ENCODE results near the gene KNTC1. TPM values are rescaled to one million over a fixed set of nuclear protein-coding genes. Genes with fewer than 3 reads are reported as not detected.
A peak's percentile ranks its signal among the peaks of the same experiment; 100 is the strongest.
"Not testable (repeated sequence)": the region's sequence is repeated elsewhere in the genome, so short reads cannot be mapped to it uniquely, and the experiment has no call there.

KNTC1 gene
- total RNA-seq: 1 to 10 TPM; 2.2 to 3.0 TPM

DNA sequence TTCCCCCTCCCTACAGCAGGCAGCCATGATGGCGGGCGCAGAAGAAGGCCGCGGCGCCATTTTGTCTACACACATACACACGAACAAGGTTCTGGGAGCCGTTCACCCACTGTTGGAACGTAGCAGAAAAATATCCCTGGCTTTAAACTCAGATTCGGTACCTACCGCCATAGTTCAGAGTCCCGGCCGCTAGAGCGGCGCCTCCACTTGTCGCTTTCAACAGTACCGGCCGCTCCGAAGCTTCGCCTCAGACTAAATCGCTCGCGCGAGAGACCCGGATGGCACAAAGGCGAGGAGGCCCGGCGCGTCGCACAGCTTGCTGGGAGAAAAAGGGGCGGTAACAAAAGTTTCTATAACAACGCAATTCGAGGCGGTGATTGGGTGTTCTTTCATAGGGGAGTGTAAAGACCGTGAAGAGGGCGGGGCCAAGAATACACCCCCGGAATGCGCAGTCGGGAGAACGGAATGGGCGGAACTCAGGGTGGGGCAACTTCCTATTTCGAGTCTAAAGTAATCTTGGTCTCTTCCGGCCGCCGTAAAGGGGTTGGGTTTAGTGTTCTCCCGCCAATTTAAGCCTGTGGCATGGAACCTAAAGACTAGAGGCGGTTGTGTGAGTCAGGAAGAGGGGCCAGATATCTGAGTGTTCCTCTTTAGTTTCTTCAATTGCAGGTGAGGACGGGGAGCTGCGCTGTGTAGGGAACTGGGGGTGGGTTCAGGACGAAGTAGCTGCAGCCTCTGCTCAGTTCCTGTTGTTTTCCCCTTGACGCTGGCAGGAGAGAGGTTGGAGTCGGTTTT is at the start of gene KNTC1, which contains the start of gene RSRC2:
Gene KNTC1 (plus strand): TSS at position 567 of the 795 bp plus-strand sequence. CDS start 2,815 bp downstream, outside the sequence.
Gene RSRC2 (minus strand): TSS at position 254 of the 795 bp plus-strand sequence. CDS start 83 bp downstream, at position 171.
- H3K4me1 ChIP-seq: peaks cover 0 to 44% of the 10 kb centered on the region in 2 donors
- no peak for TF ChIP-seq CTCF (IDR thresholded peaks at IDR 0.05)

DNA sequence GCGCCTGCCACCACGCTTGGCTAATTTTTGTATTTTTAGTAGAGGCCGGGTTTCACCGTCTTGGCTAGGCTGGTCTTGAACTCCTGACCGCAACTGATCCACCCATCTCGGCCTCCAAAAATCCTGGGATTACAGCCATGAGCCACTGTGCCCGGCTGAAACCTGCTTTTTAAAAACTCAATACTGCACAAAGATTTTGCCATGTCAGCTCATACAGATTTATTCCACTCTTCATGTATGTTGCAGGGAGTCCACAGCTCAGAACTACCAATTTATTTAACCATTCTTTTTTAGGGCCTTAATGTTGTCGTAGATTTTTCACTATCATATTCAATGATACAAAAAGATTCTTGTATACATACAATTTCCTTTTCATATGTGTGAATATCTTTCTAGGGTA is 46.3 kb upstream of the KNTC1 start:
- H3K36me3 ChIP-seq: peaks cover 88% of the 10 kb centered on the region

More for the DNA sequence above, at the start of gene KNTC1, which contains the start of gene RSRC2:
- Histone ChIP-seq H3K27ac (peak within 1 kb of the TSS; percentile 97 to 98), H3K27me3 (no peaks in the 10 kb centered on the region), H3K9me3 (no peaks in the 10 kb centered on the region), H3K4me3 (peak within 1 kb of the TSS; percentile 59 to 70), H3K36me3 (peaks cover 15% of the 10 kb centered on the region)
- peak; percentile 100 for DNase-seq (ENCODE audit: low spot score)

GRCh38 chr12:122481861-122482260 is 45.2 kb upstream of the KNTC1 start:
- Histone ChIP-seq H3K9me3 (no peaks in the 10 kb centered on the region), H3K27ac (no peak overlapping the region), H3K27me3 (no peaks in the 10 kb centered on the region), H3K4me3 (no peak overlapping the region), H3K36me3 (peaks cover 87% of the 10 kb centered on the region), H3K4me1 (no peaks in the 10 kb centered on the region)
- DNase-seq (ENCODE audit: low spot score): no peak
- TF ChIP-seq CTCF (IDR thresholded peaks at IDR 0.05): no peak

More for the DNA sequence above, 46.3 kb upstream of the KNTC1 start:
- no peak overlapping the region for H3K4me3 ChIP-seq
- no peak for TF ChIP-seq CTCF (IDR thresholded peaks at IDR 0.05)
- no peaks in the 10 kb centered on the region for H3K27me3 ChIP-seq
- no peaks in the 10 kb centered on the region for H3K4me1 ChIP-seq
- H3K27ac ChIP-seq: no peak overlapping the region
- peak; percentile 13 for DNase-seq (ENCODE audit: low spot score)
- no peaks in the 10 kb centered on the region for H3K9me3 ChIP-seq

DNA sequence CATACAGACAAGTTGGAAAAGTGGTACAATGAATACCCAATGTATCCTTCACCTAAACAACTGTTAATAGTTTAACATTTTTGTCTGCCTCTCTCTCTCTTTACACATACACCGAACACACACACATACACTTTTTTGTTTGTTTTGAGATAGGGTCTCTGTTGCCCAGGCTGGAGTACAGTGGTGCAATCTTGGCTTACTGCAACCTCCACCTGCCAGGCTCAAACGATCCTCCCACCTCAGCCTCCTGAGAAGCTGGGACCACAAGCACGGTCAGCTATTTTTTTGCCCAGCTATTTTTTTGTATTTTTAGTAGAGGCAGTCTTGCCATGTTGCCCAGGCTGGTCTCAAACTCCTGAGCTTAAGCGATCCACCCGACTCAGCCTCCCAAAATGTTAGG is 43.1 kb upstream of the KNTC1 start:
- no peak for DNase-seq (ENCODE audit: low spot score)
- Histone ChIP-seq H3K4me3 (no peak overlapping the region), H3K4me1 (no peaks in the 10 kb centered on the region), H3K9me3 (no peaks in the 10 kb centered on the region), H3K27me3 (no peaks in the 10 kb centered on the region), H3K27ac (no peak overlapping the region), H3K36me3 (peaks cover 87% of the 10 kb centered on the region)
- TF ChIP-seq CTCF (IDR thresholded peaks at IDR 0.05): no peak

DNA sequence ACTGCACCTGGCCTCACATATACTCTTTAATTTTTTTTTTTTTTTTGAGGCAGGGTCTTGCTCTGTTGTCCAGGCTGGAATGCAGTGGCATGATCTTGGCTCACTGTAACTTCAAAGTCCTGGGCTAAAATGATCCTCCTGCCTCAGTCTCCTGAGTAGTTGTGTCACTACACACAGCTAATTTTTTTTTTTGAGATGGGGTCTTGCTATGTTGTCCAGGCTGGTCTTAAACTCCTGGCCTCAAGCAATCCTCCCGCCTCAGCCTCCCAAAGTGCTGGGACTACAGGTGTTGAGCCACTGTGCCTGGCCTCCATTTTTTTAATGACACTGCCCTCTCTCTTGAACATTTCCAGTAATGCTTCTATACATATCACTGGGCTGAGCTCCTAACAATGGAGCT is 42.7 kb upstream of the KNTC1 start:
- not testable (repeated sequence) for H3K27ac ChIP-seq; DNase-seq (ENCODE audit: low spot score); H3K9me3 ChIP-seq; H3K27me3 ChIP-seq; H3K4me1 ChIP-seq; H3K4me3 ChIP-seq
- H3K36me3 ChIP-seq: peaks cover 88% of the 10 kb centered on the region

GRCh38 chr12:122486360-122486759 is 40.7 kb upstream of the KNTC1 start:
- not testable (repeated sequence) for H3K27me3 ChIP-seq; H3K27ac ChIP-seq; DNase-seq (ENCODE audit: low spot score); H3K9me3 ChIP-seq; H3K4me1 ChIP-seq; H3K4me3 ChIP-seq
- H3K36me3 ChIP-seq: peaks cover 86% of the 10 kb centered on the region
